ENCODE results near the gene ICAM3.

DNA sequence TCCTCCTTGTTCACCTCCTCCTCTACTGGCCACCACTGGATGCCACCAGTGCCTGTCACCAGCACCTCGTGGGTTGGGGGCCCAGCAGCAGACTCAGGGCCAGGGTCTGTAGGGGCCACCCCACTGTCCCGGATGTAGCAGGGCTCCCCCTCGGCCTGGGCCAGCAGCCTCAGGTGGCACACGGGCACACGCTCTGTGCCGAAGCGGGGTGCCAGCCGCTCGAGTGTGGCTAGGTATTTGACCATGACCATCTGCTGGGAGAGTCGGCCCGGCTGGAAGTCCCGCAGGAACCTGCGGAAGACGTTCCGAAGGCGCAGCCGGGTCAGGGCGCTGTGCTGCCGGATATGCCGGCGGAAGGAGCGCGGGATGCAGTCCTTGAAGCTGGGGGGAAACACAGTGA lies 26.1 kb upstream of the ICAM3 start:
- TF ChIP-seq, protein P1, sequence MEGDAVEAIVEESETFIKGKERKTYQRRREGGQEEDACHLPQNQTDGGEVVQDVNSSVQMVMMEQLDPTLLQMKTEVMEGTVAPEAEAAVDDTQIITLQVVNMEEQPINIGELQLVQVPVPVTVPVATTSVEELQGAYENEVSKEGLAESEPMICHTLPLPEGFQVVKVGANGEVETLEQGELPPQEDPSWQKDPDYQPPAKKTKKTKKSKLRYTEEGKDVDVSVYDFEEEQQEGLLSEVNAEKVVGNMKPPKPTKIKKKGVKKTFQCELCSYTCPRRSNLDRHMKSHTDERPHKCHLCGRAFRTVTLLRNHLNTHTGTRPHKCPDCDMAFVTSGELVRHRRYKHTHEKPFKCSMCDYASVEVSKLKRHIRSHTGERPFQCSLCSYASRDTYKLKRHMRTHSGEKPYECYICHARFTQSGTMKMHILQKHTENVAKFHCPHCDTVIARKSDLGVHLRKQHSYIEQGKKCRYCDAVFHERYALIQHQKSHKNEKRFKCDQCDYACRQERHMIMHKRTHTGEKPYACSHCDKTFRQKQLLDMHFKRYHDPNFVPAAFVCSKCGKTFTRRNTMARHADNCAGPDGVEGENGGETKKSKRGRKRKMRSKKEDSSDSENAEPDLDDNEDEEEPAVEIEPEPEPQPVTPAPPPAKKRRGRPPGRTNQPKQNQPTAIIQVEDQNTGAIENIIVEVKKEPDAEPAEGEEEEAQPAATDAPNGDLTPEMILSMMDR (IDR thresholded peaks at IDR 0.05; ENCODE audit: insufficient read depth, low read length, poor library complexity, severe bottlenecking) = no peak
- TF ChIP-seq EZH2phosphoT487 (conservative IDR thresholded peaks at IDR 0.05; ENCODE audit: low read length) = no peak

Measured in SU-DHL-6 (cell line).